HepG2 (cell line): ENCODE results near the gene PARS2. TPM values are rescaled to one million over a fixed set of nuclear protein-coding genes. Genes with fewer than 3 reads are reported as not detected.

ENCODE experiments used
- ATAC-seq: fragments of 200-7000 bp; cut with Tn5 transposase; 3 replicates; pipeline ENCODE4 v1.9.1; 2020; ENCODE audit warnings: mild to moderate bottlenecking, moderate library complexity
- BruUV-seq: library from RNA; stranded (reverse); fragments of 400-500 nt; replicated peaks from 2 replicates; lab custom pipeline; 2021; lab: Mats Ljungman, UMichigan
- CTCF ChIA-PET: fragments of 300-600 bp; formaldehyde crosslinking; extraction: SDS; loops from one replicate; lab custom pipeline; 2021; ENCODE audit warnings: low total read pairs, inconsistent platforms, low intra/inter-chr PET ratio; lab: Yijun Ruan, JAX
- POLR2A ChIA-PET: fragments of 350-600 bp; sonication (Branson Sonifier 250); formaldehyde crosslinking; loops from one replicate; lab custom pipeline; 2020; ENCODE audit warnings: antibody characterized with exemption, inconsistent platforms; lab: Yijun Ruan, JAX
- DNase-seq: peaks from one replicate; pipeline ENCODE4 v3.0.0-alpha.2; 2015; ENCODE audit warnings: low spot score
- FAIRE-seq: peaks from 3 replicates; lab custom pipeline; 2011; peaks lifted over from hg19 to GRCh38; lab: Jason Lieb, UNC
- H2AFZ ChIP-seq: one replicate; pipeline ENCODE4 v1.6.1; 2011; ENCODE audit warnings: low read length, inconsistent platforms
- H3K27ac ChIP-seq: fragments of 300-600 bp; 3 replicates; pipeline ENCODE4 v1.8.0; 2011; ENCODE audit warnings: mixed run types, mild to moderate bottlenecking, mixed read lengths, low read length, inconsistent platforms; ENCODE audit not compliant: insufficient read depth; ENCODE audit errors: extremely low read length
- H3K27me3 ChIP-seq, 2 experiments: fragments of 200-600 bp in 1 of 2; 2 replicates in 1 of 2; 3 replicates in 1 of 2; pipeline versions ENCODE4 v1.6.0 to v1.8.0; 2011; ENCODE audit warnings: low read length in 2 of 2, mild to moderate bottlenecking in 2 of 2, moderate library complexity in 2 of 2, inconsistent platforms in 1 of 2; ENCODE audit not compliant: insufficient read depth in 2 of 2, control insufficient read depth in 1 of 2
- H3K36me3 ChIP-seq, 2 experiments: fragments of 200-600 bp in 1 of 2; replicated peaks in 1 of 2; 2 replicates in 1 of 2; 3 replicates in 1 of 2; pipeline versions ENCODE4 v1.5.1 to v1.8.0; 2011; ENCODE audit warnings: low read length in 2 of 2, inconsistent platforms in 1 of 2; ENCODE audit not compliant: insufficient read depth in 2 of 2, control insufficient read depth in 1 of 2
- H3K4me1 ChIP-seq: 2 replicates; pipeline ENCODE4 v1.5.1; 2012; ENCODE audit warnings: low read length, inconsistent platforms; ENCODE audit not compliant: insufficient read depth
- H3K4me2 ChIP-seq: 2 replicates; pipeline ENCODE4 v1.6.0; 2011; ENCODE audit warnings: low read depth, low read length, inconsistent platforms
- H3K4me3 ChIP-seq, 3 experiments: fragments of 200-600 bp in 1 of 3; sonication (generic), shearing (Covaris generic) in 1 of 3; replicated peaks in 1 of 3; 2 replicates each; pipeline ENCODE4 v1.5.1; 2011 to 2016; ENCODE audit warnings: low read length in 3 of 3, inconsistent platforms in 2 of 3, low read depth in 2 of 3, mild to moderate bottlenecking in 2 of 3, control low read depth in 1 of 3, mixed read lengths in 1 of 3; ENCODE audit not compliant: insufficient read depth in 1 of 3
- H3K79me2 ChIP-seq: one replicate; pipeline ENCODE4 v1.6.1; 2011; ENCODE audit warnings: low read length, inconsistent platforms; ENCODE audit not compliant: insufficient read depth
- H3K9ac ChIP-seq: 2 replicates; pipeline ENCODE4 v1.6.0; 2011; ENCODE audit warnings: mild to moderate bottlenecking, low read depth, low read length, inconsistent platforms; ENCODE audit not compliant: insufficient read depth
- H3K9me3 ChIP-seq: 2 replicates; pipeline ENCODE4 v1.5.1; 2012; ENCODE audit warnings: mild to moderate bottlenecking, low read length
- H4K20me1 ChIP-seq: 2 replicates; pipeline ENCODE4 v1.6.0; 2011; ENCODE audit warnings: inconsistent platforms, mild to moderate bottlenecking, low read length, moderate library complexity; ENCODE audit not compliant: insufficient read depth
- CENPX ChIP-seq: sonication (generic); formaldehyde crosslinking; IDR thresholded peaks from 2 replicates; pipeline ENCODE4 v1.9.0; 2021; ENCODE audit warnings: mild to moderate bottlenecking, missing genetic modification reagents, moderate library complexity
- HNF4G ChIP-seq, 2 experiments: sonication (generic) in 1 of 2; formaldehyde crosslinking in 1 of 2; IDR thresholded peaks; 2 replicates each; pipeline versions ENCODE4 v1.4.0 to v1.6.1; 2011 to 2020; ENCODE audit warnings: borderline replicate concordance in 2 of 2, low read depth in 2 of 2, mild to moderate bottlenecking in 2 of 2, low read length in 1 of 2, missing genetic modification reagents in 1 of 2, moderate library complexity in 1 of 2
- SMARCE1 ChIP-seq: fragments of 450-650 bp; IDR thresholded peaks from 2 replicates; pipeline ENCODE4 v1.6.1; 2017; ENCODE audit warnings: borderline replicate concordance
- SMC3 ChIP-seq: IDR thresholded peaks from 2 replicates; pipeline ENCODE4 v1.6.1; 2011; ENCODE audit warnings: low read length, improper control_type of control experiment
- SP140L ChIP-seq: sonication (generic); formaldehyde crosslinking; IDR thresholded peaks from 2 replicates; pipeline ENCODE4 v1.4.0; 2020; ENCODE audit warnings: missing genetic modification reagents, borderline replicate concordance
- TBX3 ChIP-seq: fragments of 450-650 bp; IDR thresholded peaks from 2 replicates; pipeline ENCODE4 v1.6.1; 2017; ENCODE audit warnings: antibody characterized with exemption, mild to moderate bottlenecking, inconsistent platforms, borderline replicate concordance
- ZNF296 ChIP-seq: sonication (generic); formaldehyde crosslinking; conservative IDR thresholded peaks from 2 replicates; pipeline ENCODE4 v1.5.0; 2020; ENCODE audit warnings: mild to moderate bottlenecking, missing genetic modification reagents
- ZNF33B ChIP-seq: sonication (generic); formaldehyde crosslinking; IDR thresholded peaks from 2 replicates; pipeline ENCODE4 v1.5.1; 2020; ENCODE audit warnings: mild to moderate bottlenecking, missing genetic modification reagents
- ZNF367 ChIP-seq: sonication (generic); formaldehyde crosslinking; IDR thresholded peaks from 2 replicates; pipeline ENCODE4 v1.4.0; 2020; ENCODE audit warnings: missing genetic modification reagents, borderline replicate concordance
- ZNF460 ChIP-seq: sonication (generic); formaldehyde crosslinking; IDR thresholded peaks from 2 replicates; pipeline ENCODE4 v1.5.1; 2020; ENCODE audit warnings: missing genetic modification reagents, mild to moderate bottlenecking, borderline replicate concordance
- ZNF530 ChIP-seq: sonication (generic); formaldehyde crosslinking; IDR thresholded peaks from 2 replicates; pipeline ENCODE4 v1.5.0; 2020; ENCODE audit warnings: low read depth, mild to moderate bottlenecking, missing genetic modification reagents
- ZNF580 ChIP-seq: IDR thresholded peaks from 2 replicates; pipeline ENCODE4 v1.6.1; 2016; ENCODE audit warnings: low read depth, borderline replicate concordance
- ZNF746 ChIP-seq: sonication (generic); formaldehyde crosslinking; IDR thresholded peaks from 2 replicates; pipeline ENCODE4 v1.8.0; 2022; ENCODE audit warnings: mild to moderate bottlenecking, missing genetic modification reagents
- ZSCAN30 ChIP-seq: sonication (generic); formaldehyde crosslinking; IDR thresholded peaks from 2 replicates; pipeline ENCODE4 v1.5.0; 2020; ENCODE audit warnings: mild to moderate bottlenecking, missing genetic modification reagents
- WGBS: methylation state at CpG from one replicate; pipeline ENCODE4 v1.1.6; 2017; ENCODE audit warnings: low lambda C conversion rate; 5-methylcytosine and 5-hydroxymethylcytosine counted together
- in situ Hi-C: cut with HindIII; loops from 2 replicates; pipeline ENCODE4 v1.10.0; 2017; ENCODE audit warnings: low pct_unique_long_range_greater_than_20kb; ENCODE audit not compliant: extremely low pct_ligation_motif_present
- intact Hi-C: fragments of 100-400 bp; cut with micrococcal nuclease; formaldehyde crosslinking; loops from one replicate; pipeline ENCODE4 v1.10.0; 2022; ENCODE audit not compliant: unreplicated experiment
- polyA plus RNA-seq, 8 experiments: library from polyadenylated mRNA; depleted of rRNA in 3 of 8; stranded (reverse) in 7 of 8; unstranded in 1 of 8; fragments of >200 nt; fragmentation: Illumina TruSeq in 4 of 8; extraction: Trizol in 4 of 8; gene quantifications; 2 replicates each; pipeline versions ENCODE4 v1.2.1 to v1.2.3, GENCODE V29; 2011 to 2016; ENCODE audit warnings: low read depth in 4 of 8, missing spikeins in 1 of 8, mixed read lengths in 1 of 8; ENCODE audit not compliant: insufficient read depth in 1 of 8
- total RNA-seq, 5 experiments: library from RNA; depleted of rRNA; stranded (reverse); fragments of >200 nt; fragmentation: Illumina TruSeq; extraction: Trizol; gene quantifications; 2 replicates each; pipeline ENCODE4 v1.2.3, GENCODE V29; 2016; ENCODE audit warnings: low read depth in 1 of 5
- TF ChIP-seq, protein P1 (sequence below): sonication (generic); formaldehyde crosslinking; IDR thresholded peaks from 2 replicates; pipeline ENCODE4 v1.4.0; 2020; ENCODE audit warnings: missing genetic modification reagents
- TF ChIP-seq, protein P2 (sequence below): sonication (generic); formaldehyde crosslinking; IDR thresholded peaks from 2 replicates; pipeline ENCODE4 v1.8.0; 2023; ENCODE audit warnings: mild to moderate bottlenecking, missing genetic modification reagents
- TF ChIP-seq, protein P3 (sequence below): sonication (generic); formaldehyde crosslinking; conservative IDR thresholded peaks from 2 replicates; pipeline ENCODE4 v1.5.0; 2020; ENCODE audit warnings: missing genetic modification reagents

Gene PARS2
- total and polyA plus RNA-seq, 2 of the 13 experiments (the other 11 are each of a cell fraction or from before 2014, with no cell fraction given): 2.4 to 4.6 TPM

DNA sequence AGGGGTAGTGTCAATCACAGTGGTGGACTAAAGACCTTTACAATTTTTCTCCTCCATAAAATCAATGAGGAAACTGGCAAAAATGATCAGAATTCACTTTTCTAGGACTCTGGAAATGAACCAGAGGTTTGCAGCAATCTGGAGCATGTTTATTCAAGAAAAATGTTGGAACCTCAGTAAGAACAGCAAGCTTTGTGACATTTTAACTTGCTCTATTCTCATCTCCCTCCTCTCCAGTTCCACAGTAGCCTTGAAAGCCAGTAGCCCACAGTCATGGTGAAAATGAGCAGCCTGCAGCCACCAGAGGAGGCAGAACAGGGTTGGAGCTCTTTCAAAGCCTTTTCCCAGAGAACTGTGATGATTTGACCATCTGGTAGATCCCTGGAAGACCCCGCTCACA is 39.6 kb downstream of the PARS2 start:
- no peak overlapping the region for H2AFZ ChIP-seq
- WGBS: 96% methylated on average over 1 of the region's 1 CpG
- peaks cover 14% of the 10 kb centered on the region for H3K4me1 ChIP-seq
- H3K9ac ChIP-seq: no peak overlapping the region
- no peak overlapping the region for H3K4me3 ChIP-seq
- no peak overlapping the region for H3K27ac ChIP-seq
- no peaks in the 10 kb centered on the region for H3K9me3 ChIP-seq
- H4K20me1 ChIP-seq: no peaks in the 10 kb centered on the region
- CTCF ChIA-PET: no interaction called here
- no peak overlapping the region for H3K4me2 ChIP-seq
- intact Hi-C loops: no loop called here
- FAIRE-seq (no peak), ATAC-seq (no peak), DNase-seq (no peak)
- H3K36me3 ChIP-seq: peaks cover 10 to 85% of the 10 kb centered on the region in 2 experiments
- H3K79me2 ChIP-seq: no peaks in the 10 kb centered on the region
- BruUV-seq: no TSS peak
- no peaks in the 10 kb centered on the region for H3K27me3 ChIP-seq
- POLR2A ChIA-PET: interaction anchor here (1.2 to 1.4 kb wide), 2 partner anchors 9 to 164 kb away, joined by 3 read pairs; partner anchors contain the start of gene TTC4
- TF ChIP-seq CENPX: no peak
- no peak for TF ChIP-seq SMC3
- TF ChIP-seq ZNF460 (CRISPR knock-in tag): no peak
- TF ChIP-seq ZNF580 (CRISPR knock-in tag): no peak
- no peak for TF ChIP-seq ZSCAN30 (CRISPR knock-in tag)
- TF ChIP-seq TBX3: no peak
- TF ChIP-seq ZNF296 (CRISPR knock-in tag): no peak
- no peak for TF ChIP-seq ZNF530 (CRISPR knock-in tag)
- no peak for TF ChIP-seq ZNF746 (CRISPR knock-in tag)
- TF ChIP-seq SMARCE1: no peak
- TF ChIP-seq HNF4G (IDR thresholded peaks at IDR 0.05; ENCODE audit: borderline replicate concordance, low read depth, low read length): no peak
- no peak for TF ChIP-seq HNF4G (CRISPR knock-in tag; IDR thresholded peaks at IDR 0.05; ENCODE audit: borderline replicate concordance, low read depth)
- no peak for TF ChIP-seq SP140L (CRISPR knock-in tag)
- no peak for TF ChIP-seq ZNF367 (CRISPR knock-in tag)
- TF ChIP-seq, protein P1, sequence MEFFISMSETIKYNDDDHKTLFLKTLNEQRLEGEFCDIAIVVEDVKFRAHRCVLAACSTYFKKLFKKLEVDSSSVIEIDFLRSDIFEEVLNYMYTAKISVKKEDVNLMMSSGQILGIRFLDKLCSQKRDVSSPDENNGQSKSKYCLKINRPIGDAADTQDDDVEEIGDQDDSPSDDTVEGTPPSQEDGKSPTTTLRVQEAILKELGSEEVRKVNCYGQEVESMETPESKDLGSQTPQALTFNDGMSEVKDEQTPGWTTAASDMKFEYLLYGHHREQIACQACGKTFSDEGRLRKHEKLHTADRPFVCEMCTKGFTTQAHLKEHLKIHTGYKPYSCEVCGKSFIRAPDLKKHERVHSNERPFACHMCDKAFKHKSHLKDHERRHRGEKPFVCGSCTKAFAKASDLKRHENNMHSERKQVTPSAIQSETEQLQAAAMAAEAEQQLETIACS (CRISPR knock-in tag): no peak
- TF ChIP-seq, protein P2, sequence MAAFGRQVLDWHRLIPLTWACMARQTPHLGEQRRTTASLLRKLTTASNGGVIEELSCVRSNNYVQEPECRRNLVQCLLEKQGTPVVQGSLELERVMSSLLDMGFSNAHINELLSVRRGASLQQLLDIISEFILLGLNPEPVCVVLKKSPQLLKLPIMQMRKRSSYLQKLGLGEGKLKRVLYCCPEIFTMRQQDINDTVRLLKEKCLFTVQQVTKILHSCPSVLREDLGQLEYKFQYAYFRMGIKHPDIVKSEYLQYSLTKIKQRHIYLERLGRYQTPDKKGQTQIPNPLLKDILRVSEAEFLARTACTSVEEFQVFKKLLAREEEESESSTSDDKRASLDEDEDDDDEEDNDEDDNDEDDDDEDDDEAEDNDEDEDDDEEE: no peak
- TF ChIP-seq, protein P3, sequence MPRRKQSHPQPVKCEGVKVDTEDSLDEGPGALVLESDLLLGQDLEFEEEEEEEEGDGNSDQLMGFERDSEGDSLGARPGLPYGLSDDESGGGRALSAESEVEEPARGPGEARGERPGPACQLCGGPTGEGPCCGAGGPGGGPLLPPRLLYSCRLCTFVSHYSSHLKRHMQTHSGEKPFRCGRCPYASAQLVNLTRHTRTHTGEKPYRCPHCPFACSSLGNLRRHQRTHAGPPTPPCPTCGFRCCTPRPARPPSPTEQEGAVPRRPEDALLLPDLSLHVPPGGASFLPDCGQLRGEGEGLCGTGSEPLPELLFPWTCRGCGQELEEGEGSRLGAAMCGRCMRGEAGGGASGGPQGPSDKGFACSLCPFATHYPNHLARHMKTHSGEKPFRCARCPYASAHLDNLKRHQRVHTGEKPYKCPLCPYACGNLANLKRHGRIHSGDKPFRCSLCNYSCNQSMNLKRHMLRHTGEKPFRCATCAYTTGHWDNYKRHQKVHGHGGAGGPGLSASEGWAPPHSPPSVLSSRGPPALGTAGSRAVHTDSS (CRISPR knock-in tag): no peak
- TF ChIP-seq ZNF33B: no peak
- in situ Hi-C loops: no loop called here
